Erythroblast (primary cell): Measurements from ENCODE around the gene STK36.

Experiments used
- GATA1 ChIP-seq: IDR thresholded peaks from 2 replicates; pipeline ENCODE4 v1.6.1; 2011; ENCODE audit warnings: low read depth, mild to moderate bottlenecking, control low read depth, low read length, moderate library complexity
- POLR2A ChIP-seq: IDR thresholded peaks from 2 replicates; pipeline ENCODE4 v1.6.1; 2011; ENCODE audit warnings: mild to moderate bottlenecking, low read length

GRCh38 chr2:218721934-218722333 is 50.0 kb downstream of the STK36 start:
- TF ChIP-seq POLR2A (no peak), GATA1 (no peak)
